ENCODE data around the gene NCAPD3.

Gene NCAPD3

DNA sequence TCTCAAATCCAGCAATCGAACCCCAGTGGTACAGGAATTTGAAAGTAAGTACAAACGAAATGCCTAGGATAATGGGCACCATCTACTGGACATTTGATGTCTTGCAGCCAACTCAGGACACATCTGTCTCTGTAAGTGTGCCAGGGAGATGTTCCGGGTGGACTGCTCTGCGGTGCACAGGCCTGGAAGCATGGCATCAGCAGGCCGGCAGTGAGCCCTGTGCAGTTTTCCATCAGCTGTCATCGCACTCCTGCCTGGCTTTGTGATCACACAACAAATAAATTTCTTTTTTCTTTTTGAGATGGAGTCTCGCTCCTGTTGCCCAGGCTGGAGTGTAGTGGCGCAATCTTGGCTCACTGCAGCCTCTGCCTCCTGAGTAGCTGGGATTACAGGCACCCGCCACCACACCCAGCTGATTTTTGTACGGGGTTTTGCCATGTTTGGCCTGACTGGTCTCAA lies 83.9 kb downstream of the NCAPD3 start:
- peak; percentile 91 for DNase-seq (ENCODE audit: low read depth in 2 of 2)
- H3K4me3 ChIP-seq (replicated peaks in 1 of 2; ENCODE audit: low read depth in 2 of 2, low read length in 2 of 2): no peak overlapping the region
- TF ChIP-seq, protein P1, sequence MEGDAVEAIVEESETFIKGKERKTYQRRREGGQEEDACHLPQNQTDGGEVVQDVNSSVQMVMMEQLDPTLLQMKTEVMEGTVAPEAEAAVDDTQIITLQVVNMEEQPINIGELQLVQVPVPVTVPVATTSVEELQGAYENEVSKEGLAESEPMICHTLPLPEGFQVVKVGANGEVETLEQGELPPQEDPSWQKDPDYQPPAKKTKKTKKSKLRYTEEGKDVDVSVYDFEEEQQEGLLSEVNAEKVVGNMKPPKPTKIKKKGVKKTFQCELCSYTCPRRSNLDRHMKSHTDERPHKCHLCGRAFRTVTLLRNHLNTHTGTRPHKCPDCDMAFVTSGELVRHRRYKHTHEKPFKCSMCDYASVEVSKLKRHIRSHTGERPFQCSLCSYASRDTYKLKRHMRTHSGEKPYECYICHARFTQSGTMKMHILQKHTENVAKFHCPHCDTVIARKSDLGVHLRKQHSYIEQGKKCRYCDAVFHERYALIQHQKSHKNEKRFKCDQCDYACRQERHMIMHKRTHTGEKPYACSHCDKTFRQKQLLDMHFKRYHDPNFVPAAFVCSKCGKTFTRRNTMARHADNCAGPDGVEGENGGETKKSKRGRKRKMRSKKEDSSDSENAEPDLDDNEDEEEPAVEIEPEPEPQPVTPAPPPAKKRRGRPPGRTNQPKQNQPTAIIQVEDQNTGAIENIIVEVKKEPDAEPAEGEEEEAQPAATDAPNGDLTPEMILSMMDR (IDR thresholded peaks at IDR 0.05; ENCODE audit: low read depth, low read length): peak; percentile 91

DNA sequence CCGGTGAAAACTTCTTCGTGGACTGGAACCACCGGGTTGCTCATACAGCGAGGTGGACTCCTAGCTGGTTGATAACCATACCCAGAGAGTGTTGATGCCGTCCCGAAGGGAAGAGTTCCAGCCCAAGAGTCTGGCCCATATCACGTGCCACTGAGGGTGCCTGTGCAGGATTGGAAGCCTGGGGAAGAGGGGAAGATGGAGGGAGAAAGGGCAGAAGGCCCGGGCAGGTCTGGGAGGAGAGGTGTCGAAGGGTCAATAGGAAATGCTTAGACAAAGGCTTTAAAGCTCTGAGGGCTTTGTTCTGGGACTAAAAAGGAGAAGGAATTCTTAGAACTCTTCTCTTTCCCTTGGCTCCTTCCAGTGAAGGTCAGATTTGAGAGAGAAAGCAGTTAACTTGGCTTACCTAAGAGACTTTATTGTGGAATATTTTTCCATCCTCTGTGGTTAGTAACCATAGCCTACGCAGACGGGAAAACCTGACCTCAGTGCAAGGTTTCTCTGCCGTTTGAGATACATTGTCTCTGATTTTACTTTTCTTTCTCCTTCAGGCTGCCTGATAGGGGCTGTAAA lies 84.4 kb downstream of the NCAPD3 start:
- DNase-seq (ENCODE audit: low read depth in 2 of 2): no peak
- no peak overlapping the region for H3K4me3 ChIP-seq (replicated peaks in 1 of 2; ENCODE audit: low read depth in 2 of 2, low read length in 2 of 2)
- TF ChIP-seq, protein P1 (IDR thresholded peaks at IDR 0.05; ENCODE audit: low read depth, low read length): no peak

DNA sequence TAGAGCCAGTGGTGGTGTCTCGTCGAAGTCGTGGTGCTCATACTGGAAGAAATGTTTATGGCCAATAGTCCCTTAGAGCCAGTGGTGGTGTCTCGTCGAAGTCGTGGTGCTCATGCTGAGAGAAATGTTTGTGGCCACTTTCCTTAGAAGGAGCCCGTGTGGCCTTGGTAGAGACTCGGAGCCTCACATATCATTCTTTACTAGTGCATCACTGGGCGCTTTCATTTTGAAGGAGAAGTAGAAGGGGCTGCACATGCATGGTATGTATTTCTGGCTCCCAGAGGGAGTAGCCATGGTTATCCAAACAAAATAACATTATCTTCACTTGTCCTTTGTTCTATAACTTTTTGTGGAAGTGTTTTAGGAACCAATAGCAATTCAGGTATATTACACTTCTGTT lies 85.4 kb downstream of the NCAPD3 start:
- TF ChIP-seq, protein P1 (IDR thresholded peaks at IDR 0.05; ENCODE audit: low read depth, low read length): no peak
- H3K4me3 ChIP-seq (replicated peaks in 1 of 2; ENCODE audit: low read depth in 2 of 2, low read length in 2 of 2): no peak overlapping the region
- no peak for DNase-seq (ENCODE audit: low read depth in 2 of 2)

DNA sequence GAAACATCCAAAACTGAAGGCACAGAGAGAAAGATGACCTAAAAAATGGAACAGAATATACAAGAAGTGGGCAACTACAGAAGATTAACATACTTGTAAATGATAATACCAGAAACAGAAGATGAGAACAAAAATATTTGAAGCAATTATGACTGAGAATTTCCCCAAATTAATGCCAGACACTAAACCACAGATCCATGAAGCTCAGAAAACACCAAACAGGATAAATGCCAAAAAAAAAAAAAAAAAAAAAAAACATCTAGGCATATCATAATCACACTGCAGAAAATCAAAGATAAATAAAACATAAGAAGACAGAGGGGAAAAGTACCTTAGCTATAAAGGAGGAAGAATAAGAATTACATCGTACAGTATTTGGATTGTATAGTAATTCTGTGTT lies 89.6 kb downstream of the NCAPD3 start:
- TF ChIP-seq, protein P1 (IDR thresholded peaks at IDR 0.05; ENCODE audit: low read depth, low read length): no peak
- no peak overlapping the region for H3K4me3 ChIP-seq (replicated peaks in 1 of 2; ENCODE audit: low read depth in 2 of 2, low read length in 2 of 2)
- DNase-seq (ENCODE audit: low read depth in 2 of 2): no peak

DNA sequence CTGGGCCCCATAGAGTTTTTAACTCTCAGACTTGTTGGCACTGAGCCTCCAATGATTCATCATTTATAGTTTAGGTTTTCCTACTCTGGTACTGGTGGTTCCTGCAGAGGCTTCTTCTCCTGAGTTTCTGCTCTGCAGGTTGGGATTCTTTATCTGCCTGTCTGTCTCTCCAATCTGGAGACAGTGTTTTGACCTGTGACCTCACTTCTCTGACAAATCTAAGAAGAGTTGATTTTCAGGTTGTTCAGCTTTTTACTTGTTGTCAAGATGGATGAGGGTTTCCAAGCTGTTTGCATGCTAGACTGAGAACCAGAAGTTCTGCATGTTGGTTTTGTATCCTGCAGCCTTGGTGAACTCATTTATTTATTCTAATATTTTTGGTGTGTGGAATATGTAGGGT lies 91.0 kb downstream of the NCAPD3 start:
- TF ChIP-seq, protein P1 (IDR thresholded peaks at IDR 0.05; ENCODE audit: low read depth, low read length): no peak
- peak in 1 of 2 donors; percentile 27 for DNase-seq (ENCODE audit: low read depth in 2 of 2)

DNA sequence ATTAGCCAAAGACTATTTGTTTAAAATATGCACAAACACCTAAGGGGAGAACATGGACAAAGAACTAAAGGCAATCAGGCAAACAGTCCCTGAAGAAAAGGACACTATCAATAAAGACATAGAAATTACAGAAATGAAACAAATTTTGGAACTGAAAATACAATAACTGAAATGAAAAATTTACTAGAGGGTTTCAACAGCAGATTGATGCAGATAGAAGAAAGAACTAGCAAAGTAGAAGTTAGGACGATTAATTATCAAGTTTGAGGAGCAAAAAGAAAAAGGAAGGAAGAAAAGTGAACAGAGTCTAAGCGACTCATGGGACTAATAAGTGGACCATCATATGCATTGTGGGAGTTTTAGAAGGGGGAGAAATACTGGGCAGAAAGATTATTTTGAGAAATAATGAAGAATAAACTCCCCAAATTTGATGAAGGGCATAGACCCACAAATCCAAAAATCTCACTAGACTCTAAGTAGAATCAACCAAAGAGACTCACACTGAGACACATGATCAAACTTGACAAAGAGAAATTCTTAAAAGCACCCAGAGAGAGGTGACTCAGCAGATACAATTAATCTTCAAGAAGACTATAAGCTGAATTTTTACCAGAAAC lies 92.0 kb downstream of the NCAPD3 start:
- no peak for DNase-seq (ENCODE audit: low read depth in 2 of 2)
- TF ChIP-seq, protein P1 (IDR thresholded peaks at IDR 0.05; ENCODE audit: low read depth, low read length): no peak
- no peak overlapping the region for H3K4me3 ChIP-seq (replicated peaks in 1 of 2; ENCODE audit: low read depth in 2 of 2, low read length in 2 of 2)

More for the DNA sequence above, 91.0 kb downstream of the NCAPD3 start:
- no peak overlapping the region for H3K4me3 ChIP-seq (replicated peaks in 1 of 2; ENCODE audit: low read depth in 2 of 2, low read length in 2 of 2)

Data from cardiac fibroblast (primary cell).